H1 (cell line): Measurements from ENCODE around the gene SLC19A1. TPM values are rescaled to one million over a fixed set of nuclear protein-coding genes. Genes with fewer than 3 reads are reported as not detected.

Experiments
- CTBP2 ChIP-seq: IDR thresholded peaks from 2 replicates; pipeline ENCODE4 v1.7.0; 2011; ENCODE audit warnings: borderline replicate concordance, mild to moderate bottlenecking, moderate library complexity, mixed read lengths, low read length; ENCODE audit not compliant: insufficient read depth, insufficient read length
- E2F6 ChIP-seq: IDR thresholded peaks from 2 replicates; pipeline ENCODE4 v1.6.1; 2012; ENCODE audit warnings: inconsistent platforms
- HDAC2 ChIP-seq, 2 experiments: fragments of 300-600 bp in 1 of 2; sonication (generic) in 1 of 2; IDR thresholded peaks; 2 replicates each; pipeline ENCODE4 v1.6.1; 2011 to 2012; ENCODE audit warnings: low read depth in 2 of 2, low read length in 2 of 2, mild to moderate bottlenecking in 2 of 2, moderate library complexity in 2 of 2, borderline replicate concordance in 1 of 2, inconsistent platforms in 1 of 2
- MAX ChIP-seq: IDR thresholded peaks from 2 replicates; pipeline ENCODE4 v1.6.1; 2012; ENCODE audit warnings: inconsistent platforms
- PHF8 ChIP-seq: fragments of 200-600 bp; sonication (generic); conservative IDR thresholded peaks from 2 replicates; pipeline ENCODE4 v1.7.1; 2012; ENCODE audit warnings: low read depth, mild to moderate bottlenecking, inconsistent platforms, low read length, moderate library complexity
- polyA plus RNA-seq, 7 experiments: library from polyadenylated mRNA; depleted of rRNA in 3 of 7; stranded (reverse) in 5 of 7; unstranded in 2 of 7; fragments of >200 nt in 5 of 7; fragments of 200-250 nt in 2 of 7; gene quantifications; 1 replicate in 5 of 7; 2 replicates in 1 of 7; 4 replicates in 1 of 7; pipeline versions ENCODE4 v1.2.1 to v1.2.3, GENCODE V29; 2011 to 2013; ENCODE audit warnings: missing spikeins in 2 of 7, mixed read lengths in 2 of 7
- total RNA-seq: library from RNA; stranded (reverse); fragmentation: NEBNext Ultra II Directional; extraction: Animal tissue kit (Norgen Biotek cat#: 25700); gene quantifications from 2 replicates; pipeline ENCODE4 v1.2.1, GENCODE V29; 2021

Gene SLC19A1
- total and polyA plus RNA-seq, 2 of the 8 experiments (the other 6 are each of a cell fraction or from before 2014, with no cell fraction given): 31.6 to 43.8 TPM

GRCh38 chr21:45487161-45487806, 55.0 kb downstream of the SLC19A1 start (continued):
- TF ChIP-seq CTBP2 (no peak), MAX (no peak), HDAC2 (IDR thresholded peaks at IDR 0.05; ENCODE audit: borderline replicate concordance in 1 of 2, low read depth in 2 of 2, low read length in 2 of 2) (no peak), PHF8 (no peak), E2F6 (no peak)
